ENCODE results near the gene GPHB5. TPM values are rescaled to one million over a fixed set of nuclear protein-coding genes. Genes with fewer than 3 reads are reported as not detected.

GPHB5 gene
- total RNA-seq, 4 donors from 2014 or later: not detected

DNA sequence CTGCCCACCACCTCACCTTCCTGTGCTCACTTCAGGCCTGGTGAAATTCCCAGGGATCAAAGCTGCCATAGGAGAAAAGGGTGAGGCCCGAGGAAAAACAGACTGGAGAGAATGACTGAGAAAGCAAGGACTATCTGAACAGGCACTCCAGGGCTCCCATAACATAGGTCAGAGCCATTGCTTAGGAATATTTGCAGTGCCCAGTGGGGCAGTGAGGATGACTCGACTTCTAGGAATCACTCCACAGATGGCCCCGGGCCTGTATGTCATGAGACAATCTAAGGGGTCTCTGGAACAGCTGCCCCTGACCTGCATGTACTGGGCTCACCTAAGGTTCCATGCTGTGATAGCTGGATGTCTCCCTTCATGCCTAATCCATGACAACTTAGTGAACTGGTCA, 51.6 kb downstream of the GPHB5 start:
- 71 to 73% methylated on average over 3 of the region's 3 CpGs for WGBS, 2 donors
- H3K4me1 ChIP-seq: peaks cover 0 to 18% (median 3%) of the 10 kb centered on the region in 4 donors

GRCh38 chr14:63266106-63266505, 52.6 kb downstream of the GPHB5 start:
- Histone ChIP-seq H3K27me3 (no peaks in the 10 kb centered on the region), H3K4me1 (peaks cover 0 to 18% (median 3%) of the 10 kb centered on the region in 4 donors), H3K36me3 (peaks cover 0 to 5% (median 0%) of the 10 kb centered on the region in 3 donors), H3K4me3 (no peak overlapping the region), H3K9me3 (no peaks in the 10 kb centered on the region), H3K27ac (no peak overlapping the region)
- DNase-seq (ENCODE audit: low spot score in 2 of 2): no peak
- 47 to 74% methylated on average over 1 of the region's 1 CpG for WGBS, 2 donors
- TF ChIP-seq POLR2A (IDR thresholded peaks at IDR 0.05): no peak
- TF ChIP-seq, protein P1, sequence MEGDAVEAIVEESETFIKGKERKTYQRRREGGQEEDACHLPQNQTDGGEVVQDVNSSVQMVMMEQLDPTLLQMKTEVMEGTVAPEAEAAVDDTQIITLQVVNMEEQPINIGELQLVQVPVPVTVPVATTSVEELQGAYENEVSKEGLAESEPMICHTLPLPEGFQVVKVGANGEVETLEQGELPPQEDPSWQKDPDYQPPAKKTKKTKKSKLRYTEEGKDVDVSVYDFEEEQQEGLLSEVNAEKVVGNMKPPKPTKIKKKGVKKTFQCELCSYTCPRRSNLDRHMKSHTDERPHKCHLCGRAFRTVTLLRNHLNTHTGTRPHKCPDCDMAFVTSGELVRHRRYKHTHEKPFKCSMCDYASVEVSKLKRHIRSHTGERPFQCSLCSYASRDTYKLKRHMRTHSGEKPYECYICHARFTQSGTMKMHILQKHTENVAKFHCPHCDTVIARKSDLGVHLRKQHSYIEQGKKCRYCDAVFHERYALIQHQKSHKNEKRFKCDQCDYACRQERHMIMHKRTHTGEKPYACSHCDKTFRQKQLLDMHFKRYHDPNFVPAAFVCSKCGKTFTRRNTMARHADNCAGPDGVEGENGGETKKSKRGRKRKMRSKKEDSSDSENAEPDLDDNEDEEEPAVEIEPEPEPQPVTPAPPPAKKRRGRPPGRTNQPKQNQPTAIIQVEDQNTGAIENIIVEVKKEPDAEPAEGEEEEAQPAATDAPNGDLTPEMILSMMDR (IDR thresholded peaks at IDR 0.05): no peak

More for the DNA sequence above, 51.6 kb downstream of the GPHB5 start:
- TF ChIP-seq POLR2A (IDR thresholded peaks at IDR 0.05): no peak
- TF ChIP-seq, protein P1 (IDR thresholded peaks at IDR 0.05): no peak
- TF ChIP-seq EP300 (IDR thresholded peaks at IDR 0.05): no peak
- DNase-seq (ENCODE audit: low spot score in 2 of 2): no peak
- H3K27ac ChIP-seq: no peak overlapping the region
- H3K27me3 ChIP-seq: no peaks in the 10 kb centered on the region
- peaks cover 0 to 14% (median under 1%) of the 10 kb centered on the region in 3 donors for H3K36me3 ChIP-seq
- H3K9me3 ChIP-seq: no peaks in the 10 kb centered on the region
- no peak overlapping the region for H3K4me3 ChIP-seq

Other genes with a start within 250 kb of the GPHB5 start
- 10 to 100 TPM; 10.0 to 20.7 (median 11.6) TPM for gene RHOJ, start 114.5 kb downstream of the GPHB5 start, total RNA-seq
- gene PPP2R5E, start 224.4 kb upstream of the GPHB5 start, total RNA-seq: 10 to 100 TPM; 22.9 to 24.7 (median 23.8) TPM